GM10266 (cell line): ENCODE measurements around the gene C1orf122.

Experiments used
- DNase-seq: peaks from one replicate; pipeline ENCODE4 v3.0.0; 2012; ENCODE audit errors: extremely low spot score
- TF ChIP-seq, protein P1 (sequence below): IDR thresholded peaks from 2 replicates; pipeline ENCODE4 v1.5.1; 2012; ENCODE audit warnings: mild to moderate bottlenecking, low read depth; ENCODE audit not compliant: control insufficient read depth, insufficient read depth; ENCODE audit errors: missing control alignments

The C1orf122 gene

GRCh38 chr1:37792943-37793686, 14.5 kb upstream of the C1orf122 start:
- TF ChIP-seq, protein P1, sequence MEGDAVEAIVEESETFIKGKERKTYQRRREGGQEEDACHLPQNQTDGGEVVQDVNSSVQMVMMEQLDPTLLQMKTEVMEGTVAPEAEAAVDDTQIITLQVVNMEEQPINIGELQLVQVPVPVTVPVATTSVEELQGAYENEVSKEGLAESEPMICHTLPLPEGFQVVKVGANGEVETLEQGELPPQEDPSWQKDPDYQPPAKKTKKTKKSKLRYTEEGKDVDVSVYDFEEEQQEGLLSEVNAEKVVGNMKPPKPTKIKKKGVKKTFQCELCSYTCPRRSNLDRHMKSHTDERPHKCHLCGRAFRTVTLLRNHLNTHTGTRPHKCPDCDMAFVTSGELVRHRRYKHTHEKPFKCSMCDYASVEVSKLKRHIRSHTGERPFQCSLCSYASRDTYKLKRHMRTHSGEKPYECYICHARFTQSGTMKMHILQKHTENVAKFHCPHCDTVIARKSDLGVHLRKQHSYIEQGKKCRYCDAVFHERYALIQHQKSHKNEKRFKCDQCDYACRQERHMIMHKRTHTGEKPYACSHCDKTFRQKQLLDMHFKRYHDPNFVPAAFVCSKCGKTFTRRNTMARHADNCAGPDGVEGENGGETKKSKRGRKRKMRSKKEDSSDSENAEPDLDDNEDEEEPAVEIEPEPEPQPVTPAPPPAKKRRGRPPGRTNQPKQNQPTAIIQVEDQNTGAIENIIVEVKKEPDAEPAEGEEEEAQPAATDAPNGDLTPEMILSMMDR, result no peak
- no peak for DNase-seq

GRCh38 chr1:37793773-37794371, 13.7 kb upstream of the C1orf122 start, which contains the start of gene MANEAL:
MANEAL (plus strand) TSS chr1:37793847; CDS start chr1:37794183, 336 bp downstream.
- TF ChIP-seq, protein P1, result no peak

DNA sequence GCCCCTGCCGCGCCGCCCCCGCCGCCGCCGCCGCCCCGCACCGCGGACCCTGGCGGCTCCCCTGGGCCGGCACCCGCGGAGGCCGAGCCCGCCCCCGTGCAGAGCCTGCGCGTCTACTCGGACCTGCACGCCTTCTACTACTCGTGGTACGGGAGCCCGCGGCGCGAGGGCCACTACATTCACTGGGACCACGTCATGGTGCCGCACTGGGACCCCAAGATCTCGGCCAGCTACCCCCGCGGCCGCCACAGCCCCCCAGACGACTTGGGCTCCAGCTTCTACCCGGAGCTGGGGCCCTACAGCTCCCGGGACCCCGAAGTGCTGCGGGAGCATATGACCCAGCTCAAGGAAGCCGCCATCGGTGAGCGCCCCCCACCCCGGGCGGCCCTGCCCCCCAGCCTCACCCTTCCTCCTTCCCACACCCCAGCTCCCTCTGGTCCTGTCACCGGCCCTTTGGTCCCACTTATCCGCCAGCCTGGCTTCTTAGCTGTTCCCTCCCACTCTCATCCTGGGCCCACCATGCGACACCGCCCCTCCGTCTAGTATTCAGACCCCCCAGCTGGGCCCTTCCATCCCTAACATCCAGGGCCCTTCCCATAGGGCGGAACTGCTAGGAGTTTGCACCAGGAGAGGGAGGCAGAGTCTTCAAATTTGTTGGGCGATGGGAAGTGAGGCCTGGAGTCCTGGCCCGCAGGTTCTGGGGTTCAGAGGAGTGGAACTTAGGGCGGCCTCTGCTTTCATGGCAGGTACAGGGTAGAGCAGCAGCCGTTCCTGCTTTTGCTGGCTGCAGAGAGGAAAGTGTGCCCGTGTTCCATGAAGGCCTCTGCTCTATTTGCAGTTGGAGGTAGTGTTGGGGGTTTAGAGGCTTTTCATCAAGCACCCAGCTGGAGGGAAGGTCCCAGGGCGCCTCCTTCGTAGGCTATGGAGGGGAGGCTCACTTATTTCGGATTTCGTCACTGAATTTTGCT, 12.9 kb upstream of the C1orf122 start:
- TF ChIP-seq, protein P1, result peak; percentile 4
- peak; percentile 44 for DNase-seq

More at GRCh38 chr1:37793773-37794371, 13.7 kb upstream of the C1orf122 start, which contains the start of gene MANEAL:
- peak; percentile 82 for DNase-seq

DNA sequence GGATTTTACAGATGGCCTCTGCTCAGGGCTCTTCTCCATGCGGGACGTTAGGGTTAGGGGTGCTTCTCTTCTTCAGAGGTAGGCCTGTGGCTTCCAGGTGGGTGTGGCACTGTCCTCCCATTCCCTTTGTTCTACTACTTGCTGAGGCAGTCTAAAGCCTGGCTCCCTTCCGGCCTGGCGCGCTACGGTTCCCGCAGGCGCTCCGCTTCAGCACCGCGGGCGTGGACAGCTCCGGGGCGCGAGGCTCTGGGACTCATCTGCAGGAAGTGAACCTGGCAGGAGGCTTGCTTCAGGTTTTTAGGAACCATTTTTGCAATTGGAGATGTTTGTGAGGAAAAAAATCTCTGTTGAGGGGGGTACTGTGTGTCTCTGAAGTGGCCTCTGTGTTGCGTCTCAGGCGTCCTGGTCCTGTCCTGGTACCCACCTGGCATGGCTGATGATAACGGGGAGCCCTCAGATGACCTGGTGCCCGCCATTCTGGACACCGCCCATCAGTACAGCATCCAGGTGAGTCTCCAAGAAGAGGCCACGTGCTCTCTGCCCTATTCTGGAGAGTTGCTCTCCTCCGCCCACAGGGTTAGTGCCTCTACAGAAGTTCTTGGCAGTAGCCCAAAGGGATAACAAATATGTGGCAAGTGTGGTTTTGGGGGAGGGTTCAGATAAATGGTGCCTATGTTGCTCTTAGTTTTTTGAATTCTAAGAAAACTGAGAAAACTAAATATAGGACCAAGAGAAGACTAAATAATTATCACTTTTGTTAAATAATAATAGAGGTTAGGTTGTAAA, 12.1 kb upstream of the C1orf122 start:
- peak; percentile 85 for DNase-seq

DNA sequence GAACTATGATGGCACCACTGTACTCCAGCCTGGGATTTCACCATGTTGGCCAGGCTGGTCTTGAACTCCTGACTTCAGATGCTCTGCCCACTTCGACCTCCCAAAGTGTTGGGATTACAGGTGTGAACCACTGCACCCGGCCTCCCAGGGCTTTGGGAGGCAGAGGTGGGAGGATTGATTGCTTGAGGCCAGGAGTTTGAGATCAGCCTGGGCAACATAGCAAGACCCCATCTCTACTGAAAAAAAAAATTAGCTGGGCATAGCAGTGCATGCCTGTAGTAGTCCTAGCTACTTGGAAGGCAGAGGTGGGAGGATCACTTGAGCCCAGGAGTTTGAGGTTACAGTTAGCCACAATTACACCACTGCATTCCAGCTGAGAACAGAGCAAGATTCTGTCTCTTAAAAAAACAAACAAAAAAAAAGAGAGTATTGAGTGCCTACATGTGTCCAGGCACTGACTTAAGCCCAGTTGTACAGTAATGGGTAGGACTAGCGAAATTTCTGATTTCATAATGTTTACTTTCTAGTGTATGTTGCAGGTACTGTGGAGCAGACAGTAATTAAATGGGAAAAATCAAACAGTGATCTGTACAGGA, 9.7 kb upstream of the C1orf122 start:
- no peak for DNase-seq
- TF ChIP-seq, protein P1, result no peak

More for the DNA sequence above, 12.1 kb upstream of the C1orf122 start:
- TF ChIP-seq, protein P1, result no peak

- DNase-seq, result no peak
- TF ChIP-seq, protein P1, result no peak
Measured at GRCh38 chr1:37802439-37802838, 5.2 kb upstream of the C1orf122 start.
